GM21423 (cell line): ENCODE measurements around the gene SAE1.

Source experiments
- ATAC-seq: cut with Tn5 transposase; IDR thresholded peaks from one replicate; pipeline ENCODE4 v1.9.1; 2021; ENCODE audit warnings: mild to moderate bottlenecking, moderate library complexity; ENCODE audit not compliant: unreplicated experiment

SAE1 gene

DNA sequence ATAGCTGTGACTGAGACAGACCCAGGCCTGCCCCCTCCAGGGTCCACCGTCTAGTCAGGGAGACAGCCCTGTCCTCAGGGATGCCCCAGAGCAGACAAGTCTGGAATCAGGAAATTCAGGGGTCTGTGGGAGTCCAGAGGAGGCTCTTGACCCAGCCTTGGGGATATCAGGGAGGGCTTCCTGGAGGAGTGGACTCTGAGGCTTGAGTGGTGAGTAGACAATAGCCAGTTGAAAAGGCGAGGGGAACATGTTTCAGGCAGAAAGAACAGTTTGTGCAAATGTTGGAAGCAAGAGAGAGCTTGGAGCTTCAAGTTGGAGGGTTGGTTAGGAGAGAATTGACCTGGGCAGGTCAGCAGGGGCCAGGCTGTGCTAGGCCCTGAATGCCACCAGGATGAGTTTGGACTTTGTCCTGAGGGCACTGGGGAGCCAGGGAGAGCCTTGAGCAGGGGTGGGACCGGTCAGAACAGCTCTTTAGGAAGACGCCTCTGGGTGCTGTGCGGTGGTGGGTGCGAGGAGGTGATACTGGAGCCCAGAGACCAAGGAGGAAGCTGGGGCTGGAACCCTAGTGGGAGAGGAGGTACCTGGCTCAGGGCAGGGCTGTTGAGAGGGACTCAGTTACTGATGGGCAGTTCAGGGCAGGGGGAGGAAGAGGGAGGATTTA, 128.4 kb downstream of the SAE1 start:
- no peak for ATAC-seq
